ENCODE measurements around the gene FZD8.

GRCh38 chr10:35594115-35595079, 47.7 kb downstream of the FZD8 start:
- TF ChIP-seq, protein P1, sequence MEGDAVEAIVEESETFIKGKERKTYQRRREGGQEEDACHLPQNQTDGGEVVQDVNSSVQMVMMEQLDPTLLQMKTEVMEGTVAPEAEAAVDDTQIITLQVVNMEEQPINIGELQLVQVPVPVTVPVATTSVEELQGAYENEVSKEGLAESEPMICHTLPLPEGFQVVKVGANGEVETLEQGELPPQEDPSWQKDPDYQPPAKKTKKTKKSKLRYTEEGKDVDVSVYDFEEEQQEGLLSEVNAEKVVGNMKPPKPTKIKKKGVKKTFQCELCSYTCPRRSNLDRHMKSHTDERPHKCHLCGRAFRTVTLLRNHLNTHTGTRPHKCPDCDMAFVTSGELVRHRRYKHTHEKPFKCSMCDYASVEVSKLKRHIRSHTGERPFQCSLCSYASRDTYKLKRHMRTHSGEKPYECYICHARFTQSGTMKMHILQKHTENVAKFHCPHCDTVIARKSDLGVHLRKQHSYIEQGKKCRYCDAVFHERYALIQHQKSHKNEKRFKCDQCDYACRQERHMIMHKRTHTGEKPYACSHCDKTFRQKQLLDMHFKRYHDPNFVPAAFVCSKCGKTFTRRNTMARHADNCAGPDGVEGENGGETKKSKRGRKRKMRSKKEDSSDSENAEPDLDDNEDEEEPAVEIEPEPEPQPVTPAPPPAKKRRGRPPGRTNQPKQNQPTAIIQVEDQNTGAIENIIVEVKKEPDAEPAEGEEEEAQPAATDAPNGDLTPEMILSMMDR (conservative IDR thresholded peaks at IDR 0.05; ENCODE audit: low read depth, low read length): no peak
- TF ChIP-seq RAD21 (IDR thresholded peaks at IDR 0.05; ENCODE audit: low read length): no peak
- no peak for TF ChIP-seq POLR2A (IDR thresholded peaks at IDR 0.05; ENCODE audit: low read depth, low read length)
- no peak for TF ChIP-seq CEBPB (IDR thresholded peaks at IDR 0.05; ENCODE audit: low read depth, low read length)
- TF ChIP-seq, protein P2, sequence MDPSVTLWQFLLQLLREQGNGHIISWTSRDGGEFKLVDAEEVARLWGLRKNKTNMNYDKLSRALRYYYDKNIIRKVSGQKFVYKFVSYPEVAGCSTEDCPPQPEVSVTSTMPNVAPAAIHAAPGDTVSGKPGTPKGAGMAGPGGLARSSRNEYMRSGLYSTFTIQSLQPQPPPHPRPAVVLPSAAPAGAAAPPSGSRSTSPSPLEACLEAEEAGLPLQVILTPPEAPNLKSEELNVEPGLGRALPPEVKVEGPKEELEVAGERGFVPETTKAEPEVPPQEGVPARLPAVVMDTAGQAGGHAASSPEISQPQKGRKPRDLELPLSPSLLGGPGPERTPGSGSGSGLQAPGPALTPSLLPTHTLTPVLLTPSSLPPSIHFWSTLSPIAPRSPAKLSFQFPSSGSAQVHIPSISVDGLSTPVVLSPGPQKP (IDR thresholded peaks at IDR 0.05; ENCODE audit: borderline replicate concordance, low read depth, low read length): no peak
- no peak for TF ChIP-seq MAFK (IDR thresholded peaks at IDR 0.05; ENCODE audit: low read depth, low read length)
